Erythroblast (primary cell): ENCODE results near the gene AP5B1.

Source experiments
- GATA1 ChIP-seq: IDR thresholded peaks from 2 replicates; pipeline ENCODE4 v1.6.1; 2011; ENCODE audit warnings: low read depth, mild to moderate bottlenecking, control low read depth, low read length, moderate library complexity
- POLR2A ChIP-seq: IDR thresholded peaks from 2 replicates; pipeline ENCODE4 v1.6.1; 2011; ENCODE audit warnings: mild to moderate bottlenecking, low read length

DNA sequence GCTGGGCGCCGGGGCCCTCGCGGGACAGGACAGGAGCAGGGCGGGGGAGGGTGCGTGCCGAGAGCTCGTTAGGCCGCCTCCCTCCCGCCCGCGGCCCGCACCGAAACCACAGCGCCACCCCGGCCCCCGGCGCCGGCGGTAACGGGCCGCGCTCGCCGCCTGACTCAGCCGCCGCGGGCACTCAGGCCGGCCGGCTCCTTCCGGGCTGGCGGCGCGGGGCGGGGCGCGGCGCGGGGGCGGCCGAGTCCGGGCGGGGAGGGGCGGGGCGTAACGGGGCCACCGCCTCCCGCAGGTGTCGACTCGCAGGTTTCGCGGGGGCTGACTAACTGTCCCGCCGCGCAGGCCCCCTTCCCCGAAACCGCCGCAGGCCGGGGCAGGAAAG lies at the start of gene AP5B1:
- TF ChIP-seq POLR2A (no peak), GATA1 (no peak)
